ENCODE data around the gene DSCAM. TPM values are rescaled to one million over a fixed set of nuclear protein-coding genes. Genes with fewer than 3 reads are reported as not detected.

The DSCAM gene
- total RNA-seq, 4 donors from 2014 or later: 0.07 TPM; not detected in 3

- Histone ChIP-seq H3K9me3 (no peaks in the 10 kb centered on the region), H3K27ac (no peak overlapping the region), H3K4me3 (no peak overlapping the region), H3K36me3 (no peaks in the 10 kb centered on the region), H3K4me1 (no peaks in the 10 kb centered on the region), H3K27me3 (no peaks in the 10 kb centered on the region)
- no peak for DNase-seq
- intact Hi-C loops (cut with DNase I; ENCODE audit: low total_unique reads): no loop called here
- TF ChIP-seq CTCF (IDR thresholded peaks at IDR 0.05) (no peak), POLR2A (IDR thresholded peaks at IDR 0.05) (no peak)
Measured at GRCh38 chr21:39969691-39970364, 877.1 kb downstream of the DSCAM start.

- no peak for TF ChIP-seq CTCF (IDR thresholded peaks at IDR 0.05)
- no peak for TF ChIP-seq POLR2A (IDR thresholded peaks at IDR 0.05)
- no peak for DNase-seq
- Histone ChIP-seq H3K27ac (no peak overlapping the region), H3K27me3 (no peaks in the 10 kb centered on the region), H3K4me3 (no peak overlapping the region), H3K4me1 (no peaks in the 10 kb centered on the region), H3K36me3 (no peaks in the 10 kb centered on the region), H3K9me3 (no peaks in the 10 kb centered on the region)
- intact Hi-C loops (cut with DNase I; ENCODE audit: low total_unique reads): no loop called here
Measured at GRCh38 chr21:39968010-39968409, 878.9 kb downstream of the DSCAM start.

- no peak for DNase-seq
- intact Hi-C loops (cut with DNase I; ENCODE audit: low total_unique reads): no loop called here
- Histone ChIP-seq H3K36me3 (no peaks in the 10 kb centered on the region), H3K4me3 (no peak overlapping the region), H3K4me1 (no peaks in the 10 kb centered on the region), H3K27ac (no peak overlapping the region), H3K9me3 (no peaks in the 10 kb centered on the region), H3K27me3 (no peaks in the 10 kb centered on the region)
- TF ChIP-seq CTCF (IDR thresholded peaks at IDR 0.05) (no peak), POLR2A (IDR thresholded peaks at IDR 0.05) (no peak)
Measured at GRCh38 chr21:39966786-39967185, 880.2 kb downstream of the DSCAM start.

GRCh38 chr21:39965026-39965425, 881.9 kb downstream of the DSCAM start:
- no peak overlapping the region for H3K4me3 ChIP-seq
- H3K27ac ChIP-seq: no peak overlapping the region
- no peaks in the 10 kb centered on the region for H3K4me1 ChIP-seq
- H3K36me3 ChIP-seq: no peaks in the 10 kb centered on the region
- intact Hi-C loops (cut with DNase I; ENCODE audit: low total_unique reads): no loop called here
- H3K27me3 ChIP-seq: no peaks in the 10 kb centered on the region
- H3K9me3 ChIP-seq: no peaks in the 10 kb centered on the region
- TF ChIP-seq POLR2A (IDR thresholded peaks at IDR 0.05) (no peak), CTCF (IDR thresholded peaks at IDR 0.05) (no peak)
- no peak for DNase-seq

GRCh38 chr21:39961251-39961650, 885.7 kb downstream of the DSCAM start:
- Histone ChIP-seq H3K36me3 (no peaks in the 10 kb centered on the region), H3K9me3 (peaks cover 0 to 3% of the 10 kb centered on the region in 2 donors), H3K27me3 (no peaks in the 10 kb centered on the region), H3K4me1 (no peaks in the 10 kb centered on the region), H3K27ac (no peak overlapping the region), H3K4me3 (no peak overlapping the region)
- intact Hi-C loops (cut with DNase I; ENCODE audit: low total_unique reads): no loop called here
- no peak for TF ChIP-seq CTCF (IDR thresholded peaks at IDR 0.05)
- no peak for TF ChIP-seq POLR2A (IDR thresholded peaks at IDR 0.05)
- DNase-seq: no peak

Small RNA genes lying within 50 kb of the gene (microRNA-seq; reads per million reads assigned to microRNA genes)
- not detected for gene MIR4760 (ENCODE audit: borderline microRNAs expressed, borderline replicate concordance)

Small RNA genes lying within 50 kb of the gene (small RNA-seq; reads per million reads assigned to genes)
- gene MIR4760 (not detected), gene RF00432 (not detected)

Measured in uterus (tissue), 4 donors.